H1 (cell line): ENCODE results near the gene CDC42BPB. TPM values are rescaled to one million over a fixed set of nuclear protein-coding genes. Genes with fewer than 3 reads are reported as not detected.

Experiments used
- CTCF ChIA-PET: fragments of 300-600 bp; sonication (Branson Sonifier 250); formaldehyde crosslinking; loops from one replicate; lab custom pipeline; 2021; ENCODE audit not compliant: partially characterized antibody; lab: Charles Lee
- POLR2A ChIA-PET: fragments of 300-600 bp; sonication (Branson Sonifier 250); formaldehyde crosslinking; loops from one replicate; lab custom pipeline; 2021; ENCODE audit warnings: inconsistent platforms; ENCODE audit not compliant: partially characterized antibody; lab: Charles Lee
- DNase-seq, 2 experiments: peaks; one replicate each; pipeline versions ENCODE4 v3.0.0 to v3.0.0-alpha.2; 2010 to 2022; ENCODE audit warnings: low spot score in 2 of 2, low read depth in 1 of 2, mixed read lengths in 1 of 2
- FAIRE-seq: peaks from 2 replicates; lab custom pipeline; 2011; peaks lifted over from hg19 to GRCh38; lab: Jason Lieb, UNC
- H2AFZ ChIP-seq: 2 replicates; pipeline ENCODE4 v1.8.1; 2012; ENCODE audit warnings: low read length, inconsistent platforms
- H2AK5ac ChIP-seq: 2 replicates; pipeline ENCODE4 v1.6.1; 2013; ENCODE audit warnings: low read depth, low read length
- H2BK120ac ChIP-seq: replicated peaks from 2 replicates; pipeline ENCODE3; 2013; ENCODE audit warnings: low read depth, low read length, inconsistent platforms
- H2BK12ac ChIP-seq: 2 replicates; pipeline ENCODE4 v1.6.1; 2013; ENCODE audit warnings: low read depth, low read length
- H2BK15ac ChIP-seq: 2 replicates; pipeline ENCODE4 v1.6.1; 2013; ENCODE audit warnings: low read length
- H2BK20ac ChIP-seq: 2 replicates; pipeline ENCODE4 v1.6.1; 2013; ENCODE audit warnings: low read length
- H2BK5ac ChIP-seq: 2 replicates; pipeline ENCODE4 v1.6.1; 2013; ENCODE audit warnings: low read depth, low read length
- H3K14ac ChIP-seq: 2 replicates; pipeline ENCODE4 v1.6.1; 2013; ENCODE audit warnings: inconsistent platforms; ENCODE audit not compliant: insufficient read length
- H3K18ac ChIP-seq: 2 replicates; pipeline ENCODE4 v1.6.1; 2013; ENCODE audit warnings: low read length; ENCODE audit errors: extremely low read depth
- H3K23ac ChIP-seq: 2 replicates; pipeline ENCODE4 v1.6.1; 2013; ENCODE audit warnings: inconsistent platforms; ENCODE audit not compliant: insufficient read length
- H3K23me2 ChIP-seq: 2 replicates; pipeline ENCODE4 v1.6.1; 2013; ENCODE audit warnings: low read depth, low read length
- H3K27ac ChIP-seq: 2 replicates; pipeline ENCODE4 v1.6.1; 2011; ENCODE audit warnings: low read depth, low read length, inconsistent platforms
- H3K27me3 ChIP-seq, 4 experiments: replicated peaks in 1 of 4; 1 replicate in 1 of 4; 2 replicates in 3 of 4; pipeline versions ENCODE4 v1.6.1 to v1.8.1; 2011 to 2013; ENCODE audit warnings: low read length in 3 of 4, mild to moderate bottlenecking in 3 of 4, inconsistent platforms in 2 of 4, mixed read lengths in 2 of 4, moderate library complexity in 1 of 4; ENCODE audit not compliant: control insufficient read depth in 3 of 4, insufficient read depth in 3 of 4; ENCODE audit errors: extremely low read depth in 1 of 4
- H3K36me3 ChIP-seq, 4 experiments: 2 replicates each; pipeline versions ENCODE4 v1.6.1 to v1.8.1; 2011 to 2013; ENCODE audit warnings: mild to moderate bottlenecking in 4 of 4, low read length in 3 of 4, moderate library complexity in 2 of 4, control low read depth in 1 of 4, inconsistent platforms in 1 of 4; ENCODE audit not compliant: insufficient read depth in 4 of 4, control insufficient read depth in 2 of 4
- H3K4ac ChIP-seq: replicated peaks from 2 replicates; pipeline ENCODE3; 2013; ENCODE audit warnings: low read length, low read depth, mixed read lengths, inconsistent platforms; ENCODE audit not compliant: insufficient read length
- H3K4me1 ChIP-seq, 4 experiments: replicated peaks in 1 of 4; 1 replicate in 1 of 4; 2 replicates in 3 of 4; pipeline versions ENCODE4 v1.6.1 to v1.8.1; 2011 to 2013; ENCODE audit warnings: low read length in 3 of 4, inconsistent platforms in 2 of 4, mixed read lengths in 1 of 4; ENCODE audit not compliant: insufficient read depth in 4 of 4, control insufficient read depth in 3 of 4
- H3K4me2 ChIP-seq, 2 experiments: 2 replicates each; pipeline versions ENCODE4 v1.6.1 to v1.8.1; 2011 to 2013; ENCODE audit warnings: low read depth in 2 of 2, low read length in 2 of 2, control low read depth in 1 of 2, inconsistent platforms in 1 of 2, mild to moderate bottlenecking in 1 of 2; ENCODE audit not compliant: insufficient read depth in 1 of 2
- H3K4me3 ChIP-seq, 4 experiments: fragments of 200-600, 300-600 bp in 1 of 4; sonication (generic), shearing (Covaris generic), sonication (Bioruptor Twin) in 1 of 4; 2 replicates each; pipeline versions ENCODE4 v1.5.1 to v1.8.1; 2011 to 2016; ENCODE audit warnings: low read length in 4 of 4, low read depth in 3 of 4, control low read depth in 2 of 4, inconsistent platforms in 2 of 4, mild to moderate bottlenecking in 2 of 4, mixed read lengths in 1 of 4, moderate library complexity in 1 of 4; ENCODE audit not compliant: insufficient read depth in 2 of 4; ENCODE audit errors: extremely low read depth in 1 of 4
- H3K56ac ChIP-seq: replicated peaks from 2 replicates; pipeline ENCODE3; 2013; ENCODE audit warnings: low read depth, mild to moderate bottlenecking, mixed read lengths, low read length, inconsistent platforms; ENCODE audit not compliant: insufficient read length
- H3K79me1 ChIP-seq: 2 replicates; pipeline ENCODE4 v1.6.1; 2013; ENCODE audit warnings: low read depth, low read length, control low read depth
- H3K79me2 ChIP-seq, 2 experiments: 2 replicates each; pipeline versions ENCODE4 v1.6.1 to v1.8.1; 2012 to 2013; ENCODE audit warnings: low read length in 2 of 2, mild to moderate bottlenecking in 2 of 2, inconsistent platforms in 1 of 2; ENCODE audit not compliant: insufficient read depth in 2 of 2, control insufficient read depth in 1 of 2
- H3K9ac ChIP-seq, 4 experiments: replicated peaks in 1 of 4; 1 replicate in 1 of 4; 2 replicates in 3 of 4; pipeline versions ENCODE4 v1.6.1 to v1.8.1; 2011 to 2013; ENCODE audit warnings: low read depth in 3 of 4, low read length in 3 of 4, control low read depth in 2 of 4, mild to moderate bottlenecking in 2 of 4, moderate library complexity in 2 of 4, inconsistent platforms in 1 of 4; ENCODE audit errors: extremely low read depth in 1 of 4
- H3K9me3 ChIP-seq, 2 experiments: 2 replicates each; pipeline versions ENCODE4 v1.6.1 to v1.8.1; 2012 to 2013; ENCODE audit warnings: mild to moderate bottlenecking in 2 of 2, moderate library complexity in 2 of 2, control low read depth in 1 of 2, inconsistent platforms in 1 of 2, low read depth in 1 of 2, low read length in 1 of 2, mixed read lengths in 1 of 2; ENCODE audit not compliant: insufficient read depth in 2 of 2
- H4K20me1 ChIP-seq, 2 experiments: replicated peaks in 1 of 2; 2 replicates each; pipeline versions ENCODE3 to v1.8.1; 2011 to 2013; ENCODE audit warnings: inconsistent platforms in 2 of 2, low read length in 2 of 2, mild to moderate bottlenecking in 1 of 2; ENCODE audit not compliant: insufficient read depth in 2 of 2, control insufficient read depth in 1 of 2
- H4K5ac ChIP-seq: 2 replicates; pipeline ENCODE4 v1.6.1; 2013; ENCODE audit warnings: low read length, low read depth, mixed read lengths, inconsistent platforms; ENCODE audit not compliant: insufficient read length
- H4K8ac ChIP-seq: 2 replicates; pipeline ENCODE4 v1.8.0; 2013; ENCODE audit warnings: mild to moderate bottlenecking, moderate library complexity, low read length, inconsistent platforms; ENCODE audit not compliant: insufficient read depth; ENCODE audit errors: extremely low read depth
- H4K91ac ChIP-seq: replicated peaks from 2 replicates; pipeline ENCODE3; 2013; ENCODE audit warnings: low read length, mixed read lengths, inconsistent platforms; ENCODE audit not compliant: insufficient read length
- BACH1 ChIP-seq: IDR thresholded peaks from 2 replicates; pipeline ENCODE4 v1.6.1; 2012; ENCODE audit warnings: low read length, improper control_type of control experiment
- CBX8 ChIP-seq: fragments of 300-800, 300-1000 bp; sonication (generic); IDR thresholded peaks from 2 replicates; pipeline ENCODE4 v1.7.1; 2016; ENCODE audit warnings: low read depth, low read length, borderline replicate concordance
- CTCF ChIP-seq, 3 experiments: IDR thresholded peaks; 1 replicate in 2 of 3; 2 replicates in 1 of 3; pipeline versions ENCODE4 v1.5.1 to v1.6.1; 2011; ENCODE audit warnings: low read length in 3 of 3, mild to moderate bottlenecking in 3 of 3, inconsistent platforms in 2 of 3, low read depth in 1 of 3, moderate library complexity in 1 of 3; ENCODE audit not compliant: insufficient read depth in 1 of 3; ENCODE audit errors: control extremely low read depth in 1 of 3
- GTF2F1 ChIP-seq: IDR thresholded peaks from 2 replicates; pipeline ENCODE4 v1.6.1; 2012; ENCODE audit warnings: low read depth, low read length, improper control_type of control experiment, borderline replicate concordance
- MAFK ChIP-seq: IDR thresholded peaks from 2 replicates; pipeline ENCODE4 v1.6.1; 2012; ENCODE audit warnings: low read depth, mild to moderate bottlenecking, improper control_type of control experiment, low read length
- SIRT6 ChIP-seq: IDR thresholded peaks from one replicate; pipeline ENCODE4 v1.7.1; 2012; ENCODE audit warnings: low read length, inconsistent platforms
- SRF ChIP-seq: IDR thresholded peaks from 2 replicates; pipeline ENCODE4 v1.6.1; 2011; ENCODE audit warnings: mild to moderate bottlenecking, low read depth, low read length, moderate library complexity
- TCF12 ChIP-seq: IDR thresholded peaks from 2 replicates; pipeline ENCODE4 v1.6.1; 2011; ENCODE audit warnings: low read depth, mild to moderate bottlenecking, low read length
- WGBS, 2 experiments: shearing (Covaris generic) in 1 of 2; methylation state at CpG; one replicate each; pipeline versions ENCODE4 v1.1.6 to v1.1.7; 2013 to 2015; ENCODE audit warnings: low lambda C conversion rate in 2 of 2, mixed read lengths in 2 of 2, inconsistent platforms in 1 of 2, low coverage in 1 of 2, missing lambda C conversion rate in 1 of 2; ENCODE audit not compliant: insufficient replicate concordance in 2 of 2, insufficient coverage in 1 of 2, insufficient read length in 1 of 2; ENCODE audit errors: extremely low coverage in 1 of 2, missing lambda C conversion rate in 1 of 2; 5-methylcytosine and 5-hydroxymethylcytosine counted together
- polyA plus RNA-seq, 7 experiments: library from polyadenylated mRNA; depleted of rRNA in 3 of 7; stranded (reverse) in 5 of 7; unstranded in 2 of 7; fragments of >200 nt in 5 of 7; fragments of 200-250 nt in 2 of 7; gene quantifications; 1 replicate in 5 of 7; 2 replicates in 1 of 7; 4 replicates in 1 of 7; pipeline versions ENCODE4 v1.2.1 to v1.2.3, GENCODE V29; 2011 to 2013; ENCODE audit warnings: missing spikeins in 2 of 7, mixed read lengths in 2 of 7
- total RNA-seq: library from RNA; stranded (reverse); fragmentation: NEBNext Ultra II Directional; extraction: Animal tissue kit (Norgen Biotek cat#: 25700); gene quantifications from 2 replicates; pipeline ENCODE4 v1.2.1, GENCODE V29; 2021

Gene CDC42BPB
- total and polyA plus RNA-seq, 2 of the 8 experiments (the other 6 are each of a cell fraction or from before 2014, with no cell fraction given): 51.2 to 88.2 TPM

- H3K79me2 ChIP-seq: no peaks in the 10 kb centered on the region
- FAIRE-seq (no peak), DNase-seq (no peak)
- H4K8ac ChIP-seq: 0 out of 2 replicates have a peak overlapping the region, but pooled peaks have one; percentile 17
- H2BK20ac ChIP-seq: no peak overlapping the region
- no peak overlapping the region for H2AK5ac ChIP-seq
- no peak overlapping the region for H2BK12ac ChIP-seq
- no peak overlapping the region for H2AFZ ChIP-seq
- H3K4me3 ChIP-seq: no peak overlapping the region
- H3K79me1 ChIP-seq: peaks cover 10% of the 10 kb centered on the region; the same call in 1 of the 2 replicates
- H2BK120ac ChIP-seq: no peak overlapping the region
- ChIA-PET CTCF (interaction anchor here (0.7 kb wide), 1 partner anchor 53 kb away, joined by 3 read pairs; the partner anchor contains the start of gene CDC42BPB), POLR2A (no interaction called here)
- H3K4ac ChIP-seq: no peak overlapping the region
- H4K91ac ChIP-seq: no peak overlapping the region
- no peaks in the 10 kb centered on the region for H3K4me1 ChIP-seq
- no peak overlapping the region for H3K27ac ChIP-seq
- no peaks in the 10 kb centered on the region for H3K23me2 ChIP-seq
- no peak overlapping the region for H3K18ac ChIP-seq
- WGBS, 2 experiments: 95% methylated on average over 23 of the region's 24 CpGs; no CpG with 5 or more reads in 1 of the 2 experiments
- peaks cover 2 to 25% (median 10%) of the 10 kb centered on the region in 4 experiments; a peak in 5 of 8 replicates for H3K36me3 ChIP-seq
- peaks cover 11 to 13% of the 10 kb centered on the region in 2 experiments for H4K20me1 ChIP-seq
- no peaks in the 10 kb centered on the region for H3K9me3 ChIP-seq
- H3K27me3 ChIP-seq: no peaks in the 10 kb centered on the region
- H3K9ac ChIP-seq: no peak overlapping the region
- no peak overlapping the region for H3K56ac ChIP-seq
- H2BK15ac ChIP-seq: no peak overlapping the region
- H4K5ac ChIP-seq: no peak overlapping the region
- 0 out of 2 replicates have a peak overlapping the region, but pooled peaks have one; percentile 71 for H2BK5ac ChIP-seq
- TF ChIP-seq BACH1 (no peak), MAFK (no peak), CTCF (IDR thresholded peaks at IDR 0.05; ENCODE audit: control extremely low read depth in 1 of 3, insufficient read depth in 1 of 3, low read depth in 1 of 3, low read length in 3 of 3) (no peak), TCF12 (no peak), SRF (no peak), CBX8 (no peak), GTF2F1 (no peak), SIRT6 (no peak)
- H3K23ac ChIP-seq: no peak overlapping the region
- no peak overlapping the region for H3K4me2 ChIP-seq
- H3K14ac ChIP-seq: no peak overlapping the region
These were observed 53.5 kb downstream of the CDC42BPB start for GRCh38 chr14:103003850-103004249.
